A549 (cell line): ENCODE results near the gene NRXN3.

Experiments used
- BHLHE40 ChIP-seq: IDR thresholded peaks from 2 replicates; pipeline ENCODE4 v1.6.1; 2012; ENCODE audit warnings: low read depth, low read length, inconsistent platforms
- CBX2 ChIP-seq: fragments of 200-600 bp; sonication (generic); IDR thresholded peaks from 2 replicates; pipeline ENCODE4 v1.6.1; 2016; ENCODE audit warnings: low read depth, mild to moderate bottlenecking, borderline replicate concordance
- CEBPB ChIP-seq, 2 experiments: fragments of >200 bp in 1 of 2; sonication (Bioruptor Twin) in 1 of 2; formaldehyde crosslinking in 1 of 2; IDR thresholded peaks; 2 replicates each; pipeline ENCODE4 v1.6.1; 2012 to 2016
- CHD4 ChIP-seq: fragments of 200-600 bp; sonication (generic); IDR thresholded peaks from 2 replicates; pipeline ENCODE4 v1.6.1; 2016; ENCODE audit warnings: antibody characterized with exemption, mild to moderate bottlenecking, borderline replicate concordance
- HDAC2 ChIP-seq: fragments of 200-600 bp; sonication (generic); IDR thresholded peaks from 2 replicates; pipeline ENCODE4 v1.6.1; 2016
- JUN ChIP-seq, 2 experiments: fragments of >200 bp; sonication (Bioruptor Twin); formaldehyde crosslinking; IDR thresholded peaks; 2 replicates in 1 of 2; 3 replicates in 1 of 2; pipeline ENCODE4 v1.6.1; 2016 to 2017
- POLR2A ChIP-seq: IDR thresholded peaks from 2 replicates; pipeline ENCODE4 v1.6.1; 2012; ENCODE audit warnings: mild to moderate bottlenecking, low read length
- RAD21 ChIP-seq, 2 experiments: fragments of >200 bp in 1 of 2; sonication (Bioruptor Twin) in 1 of 2; formaldehyde crosslinking in 1 of 2; IDR thresholded peaks in 1 of 2; conservative IDR thresholded peaks in 1 of 2; 2 replicates in 1 of 2; 3 replicates in 1 of 2; pipeline ENCODE4 v1.6.1; 2012 to 2018; ENCODE audit warnings: inconsistent platforms in 1 of 2
- RNF2 ChIP-seq: fragments of 200-600 bp; sonication (generic); IDR thresholded peaks from 2 replicates; pipeline ENCODE4 v1.6.1; 2016; ENCODE audit warnings: low read depth, mild to moderate bottlenecking, antibody characterized with exemption, moderate library complexity, borderline replicate concordance

DNA sequence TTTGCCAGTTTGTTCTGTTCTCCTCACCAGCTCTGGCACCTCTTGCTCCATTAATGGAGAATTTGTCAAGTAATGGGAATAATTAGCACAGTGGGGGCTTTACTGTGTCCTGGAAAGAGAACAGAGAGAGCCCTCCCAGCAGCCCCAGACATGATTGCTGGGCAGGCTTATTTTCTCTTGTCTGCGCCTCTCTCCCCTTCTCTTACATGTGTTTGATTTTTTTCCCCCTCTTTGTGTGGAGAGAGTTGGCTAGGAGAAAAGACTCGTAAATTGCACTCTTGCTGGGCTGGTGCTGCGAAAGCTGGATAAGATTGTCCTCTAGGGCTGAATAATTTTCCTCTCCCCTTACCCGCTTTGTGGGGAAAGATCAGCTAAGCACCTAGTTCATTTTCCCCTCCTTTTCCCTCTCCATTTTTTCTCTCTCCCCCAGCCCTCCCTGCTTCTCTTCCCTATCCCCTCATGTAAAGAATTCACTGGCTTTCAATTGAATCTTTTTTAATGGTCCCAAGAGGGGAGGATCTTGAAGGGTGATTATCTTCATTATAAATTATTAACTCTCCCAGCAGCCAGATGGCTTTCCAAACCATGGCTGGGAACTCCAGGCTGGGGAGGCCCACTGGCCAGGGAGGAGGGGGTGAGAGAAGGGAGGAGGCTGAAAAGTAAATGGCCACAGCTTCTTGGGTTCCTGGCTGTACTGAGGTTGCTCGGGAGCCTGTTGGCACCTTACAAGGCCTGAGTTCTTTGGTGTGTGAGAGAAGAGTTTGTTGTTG lies 62.2 kb downstream of the NRXN3 start:
- no peak for TF ChIP-seq CHD4
- no peak for TF ChIP-seq RAD21 (conservative IDR thresholded peaks at IDR 0.05 in 1 of 2, IDR thresholded peaks at IDR 0.05 in 1 of 2)
- TF ChIP-seq JUN (IDR thresholded peaks at IDR 0.05): no peak
- no peak for TF ChIP-seq BHLHE40
- no peak for TF ChIP-seq RNF2
- no peak for TF ChIP-seq POLR2A
- TF ChIP-seq HDAC2: no peak
- TF ChIP-seq CBX2: no peak
- TF ChIP-seq CEBPB (IDR thresholded peaks at IDR 0.05): no peak
